ENCODE measurements around the gene TMEM87B. TPM values are rescaled to one million over a fixed set of nuclear protein-coding genes. Genes with fewer than 3 reads are reported as not detected.
"Not testable (repeated sequence)": the region's sequence is repeated elsewhere in the genome, so short reads cannot be mapped to it uniquely, and the experiment has no call there.

The TMEM87B gene
- total RNA-seq, 2 donors from 2014 or later: 8.1 to 14.7 TPM

- ATAC-seq (no peak), DNase-seq (no peak)
- intact Hi-C loops (cut with DNase I): no loop called here
Observed at GRCh38 chr2:112056626-112056987, 1.5 kb downstream of the TMEM87B start.

DNA sequence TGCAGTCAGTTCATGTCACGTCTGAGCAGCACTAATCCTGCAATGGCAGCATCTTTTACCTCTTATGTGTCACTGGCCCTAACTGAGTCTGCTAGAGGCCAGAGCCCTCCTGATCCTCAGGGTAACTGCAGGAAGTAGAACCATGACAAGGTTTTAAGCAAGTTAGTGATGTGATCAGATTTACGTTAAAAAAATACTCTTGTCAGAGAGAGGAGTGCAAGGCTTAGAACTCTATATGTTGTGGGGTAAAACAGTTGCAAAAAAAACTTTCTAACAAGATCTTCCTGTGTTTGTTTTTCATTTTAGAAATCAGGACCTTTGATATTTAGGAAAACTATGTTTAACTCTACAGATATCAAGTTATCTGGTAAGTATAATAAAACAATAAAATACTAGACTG is 4.6 kb downstream of the TMEM87B start:
- no peak for ATAC-seq
- intact Hi-C loops (cut with DNase I): no loop called here
- DNase-seq: no peak

DNA sequence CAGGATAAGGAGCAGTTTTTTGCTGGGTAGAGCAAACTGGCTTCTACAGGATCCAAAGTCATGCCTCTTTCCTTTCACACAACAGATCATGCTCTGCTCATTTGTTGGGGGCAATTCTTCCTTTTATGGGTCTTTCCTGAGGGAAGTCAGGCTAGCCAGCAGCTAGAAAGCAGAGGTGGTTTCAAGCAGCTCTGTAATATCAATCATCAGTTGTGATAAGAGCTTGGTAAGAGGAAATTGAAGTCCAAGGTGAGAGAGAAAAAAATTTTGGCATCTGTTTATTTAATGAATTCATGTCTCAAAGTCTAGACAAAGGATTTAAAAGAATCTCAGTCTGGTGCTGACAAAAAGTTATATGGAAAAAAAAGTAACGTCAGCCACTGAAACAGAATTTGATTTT is 6.2 kb downstream of the TMEM87B start:
- intact Hi-C loops (cut with DNase I): no loop called here
- no peak for ATAC-seq
- DNase-seq: no peak

DNA sequence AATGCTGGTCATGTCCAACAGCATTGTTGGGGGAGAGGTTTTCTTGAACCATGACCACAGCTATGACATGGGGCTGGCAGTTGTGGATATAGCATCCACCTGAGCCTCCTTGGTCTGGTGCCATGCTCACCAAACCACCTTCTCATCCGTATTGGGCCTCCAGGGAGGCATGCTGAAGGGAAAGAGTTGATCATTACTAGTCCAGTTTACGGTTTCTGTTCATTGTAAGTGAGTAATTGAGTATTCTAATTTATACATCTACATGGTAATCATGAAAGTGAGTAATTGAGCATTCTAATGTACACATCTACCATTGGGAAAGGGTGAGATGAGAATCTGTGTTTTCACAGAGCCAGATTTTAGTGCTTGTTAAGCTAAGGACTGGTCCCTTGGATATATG is 6.8 kb downstream of the TMEM87B start:
- intact Hi-C loops (cut with DNase I): no loop called here
- DNase-seq (no peak), ATAC-seq (no peak)

DNA sequence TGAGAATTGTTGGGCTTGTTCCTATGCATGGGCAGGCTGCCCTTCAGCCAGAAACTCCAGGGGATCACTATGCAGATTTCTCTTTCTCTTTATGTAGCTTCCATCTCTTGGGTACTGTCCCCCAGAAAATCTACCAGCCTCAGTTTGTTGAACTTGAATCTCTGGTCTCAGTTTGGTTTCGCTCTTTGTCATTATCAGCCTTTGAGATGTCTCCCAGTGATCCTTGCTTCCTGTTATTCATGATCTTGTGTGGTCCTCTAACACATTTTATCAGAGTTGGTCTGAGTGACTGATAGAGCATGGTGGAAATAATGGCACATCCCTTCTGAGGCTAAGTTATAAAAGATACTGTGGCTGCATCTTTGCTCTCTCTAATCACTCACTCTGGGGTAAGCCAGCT is 7.8 kb downstream of the TMEM87B start:
- intact Hi-C loops (cut with DNase I): no loop called here

GRCh38 chr2:112065486-112065885 is 10.4 kb downstream of the TMEM87B start:
- intact Hi-C loops (cut with DNase I): no loop called here
- ATAC-seq (no peak), DNase-seq (no peak)

More for the DNA sequence above, 7.8 kb downstream of the TMEM87B start:
- ATAC-seq (no peak), DNase-seq (no peak)

- intact Hi-C loops (cut with DNase I): no loop called here
- ATAC-seq (no peak), DNase-seq (no peak)
Observed at GRCh38 chr2:112065966-112066365, 10.9 kb downstream of the TMEM87B start.

DNA sequence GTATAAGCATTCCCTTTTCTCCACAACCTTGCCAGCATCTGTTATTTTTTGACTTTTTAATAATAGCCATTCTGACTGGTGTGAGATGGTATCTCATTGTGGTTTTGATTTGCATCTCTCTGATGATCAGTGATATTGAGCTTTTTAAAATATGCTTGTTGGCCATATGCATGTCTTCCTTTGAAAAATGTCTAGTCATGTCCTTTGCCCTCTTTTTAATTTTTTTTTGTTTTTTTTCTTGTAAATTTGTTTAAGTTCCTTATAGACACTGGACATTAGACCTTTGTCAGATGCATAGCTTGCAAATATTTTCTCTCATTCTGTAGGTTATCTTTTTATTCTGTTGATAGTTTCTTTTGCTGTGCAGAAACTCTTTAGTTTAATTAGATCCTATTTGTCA is 14.7 kb downstream of the TMEM87B start:
- ATAC-seq; DNase-seq; intact Hi-C loops (cut with DNase I): not testable (repeated sequence)

GRCh38 chr2:112073875-112074274 is 18.8 kb downstream of the TMEM87B start:
- ATAC-seq (no peak), DNase-seq (no peak)
- intact Hi-C loops (cut with DNase I): no loop called here

GRCh38 chr2:112074506-112074905 is 19.4 kb downstream of the TMEM87B start:
- intact Hi-C loops (cut with DNase I): no loop called here
- ATAC-seq: no peak
- no peak for DNase-seq

DNA sequence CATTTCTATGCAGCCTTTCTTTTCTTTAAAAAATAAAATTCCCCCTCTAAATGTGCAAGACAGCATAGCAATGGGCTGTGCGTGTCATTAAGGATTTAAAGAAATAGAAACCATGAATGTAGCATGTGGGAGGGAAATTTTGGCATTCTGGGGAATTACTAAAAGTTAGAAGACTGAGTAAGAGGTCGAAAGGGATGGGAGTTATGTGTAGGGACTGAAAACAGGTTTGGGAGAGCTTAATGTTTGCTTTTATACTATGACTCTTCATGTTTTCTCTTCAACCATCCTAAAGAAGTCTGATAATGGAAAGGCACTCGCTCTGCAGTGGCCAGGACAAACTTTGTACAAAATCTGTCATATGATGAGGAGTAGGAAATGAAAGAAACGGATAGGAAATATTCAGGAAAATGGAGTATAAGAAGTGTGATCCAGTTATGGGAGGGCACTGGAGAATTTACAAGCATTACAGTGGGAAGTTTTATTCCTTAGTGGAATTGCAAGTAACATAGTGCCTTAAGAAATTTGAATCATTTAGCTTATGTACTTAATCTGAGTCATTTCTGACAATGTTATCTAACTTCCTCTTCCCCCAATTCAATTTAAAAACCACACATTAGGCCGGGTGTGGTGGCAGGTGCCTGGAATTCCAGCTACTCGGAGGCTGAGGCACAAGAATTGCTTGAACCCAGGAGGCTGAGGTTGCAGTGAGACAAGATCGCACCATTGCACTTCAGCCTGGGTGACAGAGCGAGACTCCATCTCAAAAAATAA is 20.6 kb downstream of the TMEM87B start:
- DNase-seq (peak; percentile 30), ATAC-seq (no peak)
- intact Hi-C loops (cut with DNase I): no loop called here

DNA sequence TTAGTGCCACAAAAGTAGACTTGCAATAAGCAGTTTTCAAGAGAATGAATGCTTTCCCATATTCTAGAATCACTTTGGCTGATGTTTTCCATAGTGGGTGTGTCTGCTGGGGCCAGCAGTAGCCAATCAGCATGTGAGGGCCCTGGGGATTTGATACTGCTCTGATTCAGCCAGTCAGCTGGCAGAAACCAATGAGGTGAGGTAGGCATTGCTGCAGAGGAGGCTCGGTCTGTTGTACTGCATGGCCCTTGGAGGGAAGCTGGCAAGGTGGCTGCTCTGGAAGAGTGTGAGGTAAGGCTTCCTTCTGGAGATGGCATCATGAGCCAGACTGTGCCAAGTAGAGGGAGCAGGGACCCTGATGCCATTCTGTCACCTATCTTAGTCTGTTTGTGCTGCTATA is 22.7 kb downstream of the TMEM87B start:
- ATAC-seq (no peak), DNase-seq (no peak)
- intact Hi-C loops (cut with DNase I): no loop called here

GRCh38 chr2:112081262-112081661 is 26.2 kb downstream of the TMEM87B start:
- intact Hi-C loops (cut with DNase I): no loop called here
- ATAC-seq: no peak
- no peak for DNase-seq

GRCh38 chr2:112084689-112085374 is 29.8 kb downstream of the TMEM87B start:
- no peak for DNase-seq
- intact Hi-C loops (cut with DNase I): no loop called here
- ATAC-seq: no peak

DNA sequence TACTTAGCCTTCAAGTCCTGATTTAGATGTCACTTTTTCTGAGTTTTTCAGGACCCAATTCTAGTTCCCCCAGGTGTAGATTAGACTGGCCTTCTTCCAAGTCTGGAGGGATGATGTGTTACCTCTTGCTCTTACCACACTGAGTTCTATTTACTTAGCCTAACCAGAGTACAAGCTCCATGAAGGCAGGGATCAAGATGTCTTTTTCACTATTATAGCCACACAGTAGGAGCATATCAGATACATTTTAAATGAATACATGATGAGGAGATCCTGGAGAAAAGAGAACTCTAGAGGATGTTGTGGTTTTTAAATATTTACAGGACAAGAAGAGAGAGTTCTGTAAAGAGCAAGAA is 30.3 kb downstream of the TMEM87B start:
- no peak for DNase-seq
- no peak for ATAC-seq
- intact Hi-C loops (cut with DNase I): no loop called here

GRCh38 chr2:112085916-112086669 is 31.0 kb downstream of the TMEM87B start:
- intact Hi-C loops (cut with DNase I): no loop called here
- ATAC-seq (peak in 1 of 2 donors; percentile 38), DNase-seq (peak; percentile 24)

DNA sequence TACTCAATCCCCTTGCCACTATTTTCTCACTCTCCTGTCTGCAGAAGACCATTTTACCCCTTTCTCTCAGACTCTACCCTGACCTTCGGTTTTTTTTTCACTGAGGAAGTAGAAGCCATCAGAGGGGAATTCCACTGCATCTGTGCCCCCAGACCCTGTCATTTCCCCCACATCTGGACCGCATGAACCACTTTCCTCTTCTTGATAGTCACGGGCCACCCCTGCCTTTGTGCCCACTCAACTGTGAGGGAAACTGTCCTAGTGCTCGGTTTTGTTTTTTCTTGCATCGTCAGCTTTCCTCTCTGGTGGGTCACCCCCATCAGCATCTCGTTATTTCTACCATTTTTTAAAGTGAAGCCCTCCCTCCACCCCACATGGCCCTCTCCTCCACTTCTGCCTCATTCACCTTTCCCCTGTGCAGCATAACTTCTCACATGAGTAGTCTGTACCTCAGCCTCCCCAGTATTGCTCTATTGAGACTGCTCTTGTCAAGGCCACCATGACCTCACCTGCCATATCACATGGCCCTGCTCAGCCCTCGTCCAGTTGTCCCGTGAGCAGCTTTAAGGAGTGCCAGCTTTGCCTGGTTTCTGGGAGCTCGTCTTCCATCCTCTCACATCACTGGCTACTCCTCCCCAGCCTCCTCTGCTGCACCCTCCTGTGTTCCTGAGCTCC is 32.4 kb downstream of the TMEM87B start:
- DNase-seq: no peak
- intact Hi-C loops (cut with DNase I): no loop called here
- ATAC-seq: no peak

DNA sequence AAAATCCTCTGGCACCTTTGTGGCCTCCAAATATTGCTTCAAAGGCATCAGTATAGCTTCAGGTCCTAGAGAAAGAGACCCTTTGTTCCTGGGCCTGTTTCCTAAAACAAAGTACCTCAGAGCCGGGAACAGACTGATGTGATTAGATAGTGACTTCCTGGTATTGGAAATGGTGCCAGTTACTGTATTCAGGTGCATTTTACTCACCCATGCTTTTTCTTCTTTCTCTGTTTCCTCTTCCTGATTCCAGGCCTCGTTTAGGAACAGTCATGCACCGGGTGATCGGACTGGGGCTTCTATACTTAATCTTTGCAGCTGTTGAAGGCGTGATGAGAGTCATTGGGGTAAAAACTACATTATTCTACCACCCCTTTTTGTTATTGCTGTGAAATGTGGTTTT is 34.3 kb downstream of the TMEM87B start:
- no peak for DNase-seq
- intact Hi-C loops (cut with DNase I): no loop called here
- ATAC-seq: no peak

- no peak for DNase-seq
- ATAC-seq: no peak
- intact Hi-C loops (cut with DNase I): no loop called here
Observed at GRCh38 chr2:112092286-112093041, 37.4 kb downstream of the TMEM87B start.

Data from left cardiac atrium (tissue), 4 donors.